Nephron progenitor cell (in vitro differentiated cells): ENCODE data around the gene TMEM253.
A peak's percentile ranks its signal among the peaks of the same experiment; 100 is the strongest.

Experiments
- DNase-seq: peaks from one replicate; pipeline ENCODE4 v3.0.0; 2021
- H3K27ac Mint-ChIP-seq: 2 replicates; pipeline ENCODE4 v1.8.0; 2021; ENCODE audit warnings: mild to moderate bottlenecking, moderate library complexity, mixed read lengths
- H3K27me3 Mint-ChIP-seq: 2 replicates; pipeline ENCODE4 v1.8.0; 2021; ENCODE audit warnings: mild to moderate bottlenecking, low read depth, mixed read lengths; ENCODE audit not compliant: poor library complexity
- H3K36me3 Mint-ChIP-seq: 2 replicates; pipeline ENCODE4 v1.8.0; 2021; ENCODE audit warnings: low read depth, mixed read lengths
- H3K4me1 Mint-ChIP-seq: 2 replicates; pipeline ENCODE4 v1.8.0; 2021; ENCODE audit warnings: mixed read lengths
- H3K4me3 Mint-ChIP-seq: 2 replicates; pipeline ENCODE4 v1.8.0; 2021; ENCODE audit warnings: mild to moderate bottlenecking, moderate library complexity, mixed read lengths
- H3K9me3 Mint-ChIP-seq: 2 replicates; pipeline ENCODE4 v1.8.0; 2021; ENCODE audit warnings: mild to moderate bottlenecking, moderate library complexity, mixed read lengths
- CTCF ChIP-seq: fragments of 200-600 bp; sonication (generic); IDR thresholded peaks from 2 replicates; pipeline ENCODE4 v1.5.0; 2021; ENCODE audit warnings: antibody characterized with exemption

TMEM253 gene

GRCh38 chr14:21100931-21101330 lies at the start of gene TMEM253:
Gene TMEM253, plus strand, starts transcription at chr14:21101066. Its CDS starts 278 bp downstream, at chr14:21101344.
- Mint-ChIP-seq H3K4me3 (peak within 1 kb of the TSS; percentile 91), H3K27me3 (no peaks in the 10 kb centered on the region), H3K4me1 (peaks cover 78% of the 10 kb centered on the region), H3K9me3 (no peaks in the 10 kb centered on the region), H3K36me3 (no peaks in the 10 kb centered on the region), H3K27ac (no peak within 1 kb of the TSS)
- DNase-seq = no peak
- TF ChIP-seq CTCF = no peak

GRCh38 chr14:21053184-21054122 lies 47.4 kb upstream of the TMEM253 start:
- Mint-ChIP-seq H3K4me3 (no peak overlapping the region), H3K27ac (no peak overlapping the region), H3K4me1 (peaks cover 26% of the 10 kb centered on the region), H3K9me3 (no peaks in the 10 kb centered on the region), H3K27me3 (peaks cover 8% of the 10 kb centered on the region), H3K36me3 (no peaks in the 10 kb centered on the region)
- DNase-seq = no peak
- TF ChIP-seq CTCF = no peak

GRCh38 chr14:21054123-21054767 lies 46.6 kb upstream of the TMEM253 start:
- H3K9me3 Mint-ChIP-seq = no peaks in the 10 kb centered on the region
- TF ChIP-seq CTCF = no peak
- no peak overlapping the region for H3K4me3 Mint-ChIP-seq
- DNase-seq = no peak
- no peak overlapping the region for H3K27ac Mint-ChIP-seq
- H3K36me3 Mint-ChIP-seq = no peaks in the 10 kb centered on the region
- H3K27me3 Mint-ChIP-seq = peaks cover 9% of the 10 kb centered on the region
- H3K4me1 Mint-ChIP-seq = peaks cover 32% of the 10 kb centered on the region

- Mint-ChIP-seq H3K4me3 (no peak overlapping the region), H3K9me3 (no peaks in the 10 kb centered on the region), H3K4me1 (peaks cover 35% of the 10 kb centered on the region), H3K27ac (peak overlapping the region; percentile 40), H3K27me3 (peaks cover 9% of the 10 kb centered on the region), H3K36me3 (no peaks in the 10 kb centered on the region)
- DNase-seq = no peak
- TF ChIP-seq CTCF = no peak
These were observed 46.1 kb upstream of the TMEM253 start for GRCh38 chr14:21054768-21055145.

GRCh38 chr14:21055432-21056117 lies 45.3 kb upstream of the TMEM253 start:
- Mint-ChIP-seq H3K27ac (peak overlapping the region; percentile 94), H3K9me3 (no peaks in the 10 kb centered on the region), H3K4me3 (no peak overlapping the region), H3K27me3 (peaks cover 15% of the 10 kb centered on the region), H3K36me3 (no peaks in the 10 kb centered on the region), H3K4me1 (peaks cover 43% of the 10 kb centered on the region)
- no peak for DNase-seq
- no peak for TF ChIP-seq CTCF
